ENCODE data around the gene ZNF587.
"Not testable (repeated sequence)": the region's sequence is repeated elsewhere in the genome, so short reads cannot be mapped to it uniquely, and the experiment has no call there.

The ZNF587 gene

DNA sequence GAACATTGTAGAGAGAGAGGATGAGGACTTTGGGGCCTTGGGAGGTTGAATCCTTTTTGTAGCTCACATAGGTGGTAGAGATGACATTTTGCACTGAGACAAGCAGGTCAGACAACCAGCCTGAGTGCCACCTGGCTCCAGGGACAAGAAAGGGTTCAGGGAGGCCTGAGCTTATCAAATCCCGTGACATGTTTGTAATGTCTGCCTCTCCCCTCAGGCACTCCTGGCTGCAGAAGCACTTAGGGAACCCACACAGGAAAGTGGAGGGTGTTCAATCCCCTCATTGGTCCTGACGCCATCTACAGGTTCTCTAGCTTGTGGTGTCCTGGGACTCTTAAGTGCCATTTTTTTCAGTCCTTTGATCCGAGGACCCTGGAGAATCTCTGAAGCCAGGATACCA is 28.6 kb upstream of the ZNF587 start:
- not testable (repeated sequence) for DNase-seq

DNA sequence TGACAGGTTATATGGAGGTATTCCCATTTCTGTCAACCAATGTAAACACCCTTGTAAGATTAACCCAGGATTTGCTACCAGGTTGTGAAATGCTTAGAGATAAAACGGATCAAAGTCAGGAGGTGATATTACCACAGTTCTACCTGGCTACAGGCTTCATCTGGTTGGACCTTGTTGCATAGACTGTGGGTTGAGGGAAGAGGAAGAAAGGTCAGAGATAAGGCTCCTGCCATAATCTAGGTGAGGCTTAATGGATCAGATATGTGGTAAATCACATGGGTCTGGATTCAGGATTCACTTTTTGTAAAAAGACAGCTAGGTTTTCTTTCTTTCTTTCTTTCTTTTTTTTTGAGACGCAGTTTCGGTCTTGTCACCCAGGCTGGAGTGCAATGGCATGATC is 28.2 kb upstream of the ZNF587 start:
- not testable (repeated sequence) for DNase-seq

DNA sequence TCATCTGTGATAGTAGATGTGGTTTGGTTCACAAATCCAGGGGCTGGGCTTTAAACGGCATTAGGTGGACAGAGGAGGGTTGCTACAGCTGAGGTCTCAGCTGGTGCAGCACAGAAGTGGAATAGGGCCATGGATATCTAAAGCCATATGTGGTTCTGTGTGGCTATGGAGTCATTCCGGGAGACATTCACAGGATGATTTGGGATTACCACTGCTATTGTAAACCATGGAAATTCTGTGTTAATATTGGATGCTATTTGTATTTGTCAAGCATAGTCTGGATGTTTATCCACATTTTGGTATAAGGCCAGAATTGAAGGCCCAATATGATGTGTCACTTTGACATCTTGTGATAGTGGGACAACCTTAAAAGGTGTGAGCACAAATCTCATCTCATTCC is 26.5 kb upstream of the ZNF587 start:
- not testable (repeated sequence) for DNase-seq

DNA sequence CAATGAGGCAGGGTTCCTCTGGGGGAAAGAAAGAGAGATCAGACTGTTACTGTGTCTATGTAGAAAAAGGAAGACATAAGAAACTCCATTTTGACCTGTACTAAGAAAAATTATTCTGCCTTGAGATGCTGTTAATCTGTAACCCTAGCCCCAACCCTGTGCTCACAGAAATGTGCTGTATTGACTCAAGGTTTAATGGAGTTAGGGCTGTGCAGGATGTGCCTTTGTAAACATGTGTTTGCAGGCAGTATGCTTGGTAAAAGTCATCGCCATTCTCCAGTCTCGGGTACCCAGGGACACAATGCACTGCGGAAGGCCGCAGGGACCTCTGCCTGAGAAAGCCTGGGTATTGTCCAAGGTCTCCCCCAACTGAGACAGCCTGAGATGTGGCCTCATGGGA is 26.1 kb upstream of the ZNF587 start:
- not testable (repeated sequence) for DNase-seq

DNA sequence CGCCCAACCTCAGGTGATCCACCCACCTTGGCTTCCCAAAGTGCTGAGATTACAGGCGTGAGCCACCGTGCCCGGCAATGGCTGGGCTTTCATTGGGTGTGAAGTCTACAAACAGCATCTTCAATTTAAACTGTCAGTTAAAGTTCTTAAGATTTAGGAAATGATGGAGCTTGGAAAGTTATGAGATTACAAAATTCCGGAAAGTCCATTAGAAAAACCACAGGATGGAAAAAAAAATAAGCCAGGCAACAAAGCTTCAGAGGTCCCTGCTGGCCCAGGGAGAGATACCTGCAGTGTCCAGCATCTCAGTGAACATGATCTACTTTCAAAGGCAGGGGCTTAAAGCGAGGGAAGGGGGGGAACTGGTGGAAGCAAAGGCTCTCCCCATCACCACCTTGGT is 24.1 kb upstream of the ZNF587 start:
- no peak for DNase-seq

DNA sequence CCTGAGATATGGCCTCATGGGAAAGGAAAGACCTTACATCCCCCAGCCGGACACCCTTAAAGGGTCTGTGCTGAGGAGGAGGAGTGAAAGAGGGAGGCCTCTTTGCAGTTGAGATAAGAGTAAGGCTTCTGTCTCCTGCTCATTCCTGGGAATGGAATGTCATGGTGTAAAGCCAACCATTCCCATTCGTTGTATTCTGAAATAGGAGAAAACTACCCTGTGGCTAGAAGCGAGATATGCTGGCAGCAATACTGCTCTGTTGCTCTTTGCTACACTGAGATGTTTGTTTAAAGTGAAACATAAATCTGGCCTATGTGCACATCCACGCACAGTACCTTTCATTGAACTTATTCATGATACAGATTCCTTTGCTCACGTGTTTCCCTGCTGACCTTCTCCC is 20.3 kb upstream of the ZNF587 start:
- DNase-seq = no peak

DNA sequence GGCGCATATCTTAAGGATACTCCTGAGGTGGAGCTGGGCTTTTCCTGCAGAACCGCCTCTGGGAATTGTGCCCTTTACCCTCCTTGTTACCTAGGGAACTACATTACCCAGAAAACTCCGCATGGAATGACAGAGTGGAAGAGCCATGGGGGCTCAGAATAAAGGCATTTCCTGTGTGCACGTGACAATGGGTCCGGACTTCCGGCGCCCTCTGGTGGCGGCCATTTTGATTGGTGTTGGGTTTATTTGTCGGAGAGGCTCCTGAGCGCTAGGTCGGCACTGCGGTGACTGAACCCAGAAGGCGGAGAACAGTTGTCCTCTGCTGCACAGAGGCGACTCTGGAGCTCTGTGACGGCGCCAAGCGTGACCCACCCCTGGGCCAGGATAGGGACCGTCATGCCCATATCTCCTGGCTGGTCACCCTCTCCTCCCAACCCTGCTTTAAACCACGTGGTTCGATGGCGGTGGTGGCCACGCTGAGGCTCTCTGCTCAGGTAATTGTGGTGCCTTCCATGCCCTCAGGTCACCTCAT is 19.5 kb upstream of the ZNF587 start, which contains the start of gene ZNF587B:
Gene ZNF587B, plus strand, starts transcription at position 229 of the 532 bp plus-strand sequence. Its CDS starts 230 bp downstream, at position 459.
- DNase-seq = peak; percentile 90

DNA sequence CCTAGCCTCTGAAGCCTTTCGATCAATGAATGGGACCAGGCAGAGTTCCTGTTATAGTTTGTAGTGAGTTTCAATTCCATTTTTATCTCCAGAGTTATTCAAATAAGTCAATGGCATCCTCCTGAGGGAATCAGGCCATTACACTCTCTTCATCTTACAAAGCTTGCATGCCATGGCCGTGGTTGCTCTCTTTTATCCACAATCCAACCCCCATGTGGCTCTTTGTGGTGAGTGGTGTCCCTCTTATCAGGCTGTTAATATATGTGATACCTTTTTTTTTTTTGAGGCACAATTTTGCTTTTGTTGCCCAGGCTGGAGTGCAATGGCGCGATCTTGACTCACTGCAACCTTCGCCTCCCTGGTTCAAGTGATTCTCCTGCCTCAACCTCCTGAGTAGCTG is 12.7 kb upstream of the ZNF587 start:
- DNase-seq = not testable (repeated sequence)

DNA sequence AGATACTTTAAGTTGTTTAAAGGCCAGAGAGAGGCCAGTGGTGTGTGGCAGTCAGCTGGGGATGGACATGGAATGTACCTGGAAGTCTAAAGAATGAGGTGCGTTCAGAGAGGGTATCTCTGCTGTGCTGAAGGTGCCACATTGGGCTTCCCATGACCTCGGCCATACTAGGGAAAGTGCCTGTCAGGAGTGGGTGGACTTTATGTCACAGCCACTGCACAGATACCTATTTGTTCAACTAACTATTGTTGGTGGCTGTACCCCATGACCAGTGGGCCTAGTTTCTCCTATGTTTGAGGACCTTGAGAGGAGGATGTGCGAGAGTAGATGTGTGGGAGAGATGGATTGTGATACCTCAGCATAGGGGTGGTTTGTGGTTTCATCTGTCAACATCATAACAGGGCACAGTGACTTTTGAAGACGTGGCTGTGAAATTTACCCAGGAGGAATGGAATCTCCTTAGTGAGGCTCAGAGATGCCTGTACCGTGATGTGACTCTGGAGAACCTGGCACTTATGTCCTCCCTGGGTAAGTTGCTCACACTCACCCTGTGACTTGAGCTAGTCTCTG is 11.0 kb upstream of the ZNF587 start:
- not testable (repeated sequence) for DNase-seq

DNA sequence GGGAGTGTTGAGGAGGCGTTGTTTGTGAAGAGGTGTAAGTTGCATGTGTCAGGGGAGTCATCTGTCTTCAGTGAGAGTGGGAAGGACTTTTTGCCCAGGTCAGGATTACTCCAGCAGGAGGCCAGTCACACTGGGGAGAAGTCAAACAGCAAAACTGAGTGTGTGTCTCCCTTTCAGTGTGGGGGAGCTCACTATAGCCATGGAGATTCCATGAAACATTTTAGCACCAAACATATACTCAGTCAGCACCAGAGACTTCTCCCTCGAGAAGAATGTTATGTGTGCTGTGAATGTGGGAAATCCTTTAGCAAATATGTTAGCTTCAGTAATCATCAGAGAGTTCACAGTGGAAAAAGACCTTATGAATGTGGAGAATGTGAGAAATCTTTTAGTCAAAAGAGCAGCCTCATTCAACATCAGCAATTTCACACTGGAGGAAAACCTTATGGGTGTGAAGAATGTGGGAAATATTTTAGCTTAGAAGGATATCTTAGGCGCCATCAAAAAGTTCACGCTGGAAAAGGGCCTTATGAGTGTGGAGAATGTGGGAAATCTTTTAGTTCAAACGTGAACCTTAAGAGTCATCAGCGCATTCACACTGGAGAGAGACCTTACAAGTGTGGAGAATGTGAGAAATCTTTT is 8.4 kb upstream of the ZNF587 start:
- no peak for DNase-seq

DNA sequence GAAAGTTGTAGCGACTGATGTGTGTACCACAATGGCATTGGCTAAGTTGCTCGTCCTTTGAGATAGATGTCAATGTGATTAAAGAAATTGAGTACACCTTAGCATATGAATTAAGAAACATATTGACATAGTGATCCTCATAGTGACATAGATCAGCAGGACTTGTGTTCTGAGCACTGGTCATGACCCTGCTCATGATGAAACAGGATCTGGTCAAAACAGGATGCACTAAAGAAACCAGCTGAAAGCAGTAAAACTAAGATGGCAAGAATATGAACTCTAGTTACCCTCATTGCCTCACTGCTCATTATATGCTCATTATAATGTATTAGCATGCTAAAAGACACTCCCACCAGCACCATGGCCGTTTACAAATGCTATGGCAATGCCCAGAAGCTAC is 2.5 kb upstream of the ZNF587 start:
- not testable (repeated sequence) for DNase-seq

DNA sequence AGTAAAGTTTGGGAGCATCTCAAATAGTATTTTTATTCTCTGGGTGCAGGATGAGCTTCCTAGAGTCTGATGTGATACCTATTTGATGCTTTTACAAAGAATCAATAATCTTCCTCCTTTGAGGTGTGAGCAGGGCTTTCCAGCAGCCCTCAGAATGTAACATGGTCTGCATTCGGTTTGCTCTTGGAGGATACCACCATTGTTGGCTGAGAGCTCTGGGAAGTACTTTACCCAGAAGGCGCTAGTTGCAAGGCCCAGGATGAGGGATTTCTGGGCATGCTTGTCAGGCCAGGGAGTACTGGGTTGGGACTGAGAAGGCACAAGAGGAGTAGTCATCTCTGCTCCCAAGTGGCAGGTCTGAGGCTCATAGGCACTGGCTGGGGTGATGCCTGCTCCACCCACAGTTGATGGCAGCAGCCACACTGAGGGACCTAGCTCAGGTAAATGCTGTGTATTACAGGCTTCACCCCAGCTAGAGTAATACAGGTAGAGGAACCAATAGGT is 445 bp upstream of the ZNF587 start:
- DNase-seq = not testable (repeated sequence)

DNA sequence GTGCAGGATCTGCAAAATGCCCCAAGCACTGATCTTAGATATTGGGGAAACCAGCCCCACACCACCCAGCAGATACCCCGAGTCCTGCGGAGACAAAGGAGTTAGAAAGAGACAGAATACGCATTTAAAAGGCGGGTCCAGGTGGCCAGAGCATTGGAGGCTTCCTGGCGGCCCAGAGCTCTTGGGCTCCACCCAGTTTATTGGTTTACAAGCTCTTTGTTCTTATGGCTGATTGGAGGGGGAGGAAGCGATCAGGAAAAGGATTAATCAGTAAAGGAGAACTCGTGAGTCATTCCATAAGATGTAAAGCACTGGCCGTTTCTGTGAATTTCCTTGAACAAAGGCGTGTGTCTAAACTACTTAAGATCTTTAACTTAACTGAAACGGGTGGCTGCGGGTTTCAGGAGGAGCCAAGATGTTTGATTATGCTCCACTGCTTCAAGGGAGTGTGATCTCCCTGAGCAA is 926 bp downstream of the ZNF587 start:
- DNase-seq = peak; percentile 34

DNA sequence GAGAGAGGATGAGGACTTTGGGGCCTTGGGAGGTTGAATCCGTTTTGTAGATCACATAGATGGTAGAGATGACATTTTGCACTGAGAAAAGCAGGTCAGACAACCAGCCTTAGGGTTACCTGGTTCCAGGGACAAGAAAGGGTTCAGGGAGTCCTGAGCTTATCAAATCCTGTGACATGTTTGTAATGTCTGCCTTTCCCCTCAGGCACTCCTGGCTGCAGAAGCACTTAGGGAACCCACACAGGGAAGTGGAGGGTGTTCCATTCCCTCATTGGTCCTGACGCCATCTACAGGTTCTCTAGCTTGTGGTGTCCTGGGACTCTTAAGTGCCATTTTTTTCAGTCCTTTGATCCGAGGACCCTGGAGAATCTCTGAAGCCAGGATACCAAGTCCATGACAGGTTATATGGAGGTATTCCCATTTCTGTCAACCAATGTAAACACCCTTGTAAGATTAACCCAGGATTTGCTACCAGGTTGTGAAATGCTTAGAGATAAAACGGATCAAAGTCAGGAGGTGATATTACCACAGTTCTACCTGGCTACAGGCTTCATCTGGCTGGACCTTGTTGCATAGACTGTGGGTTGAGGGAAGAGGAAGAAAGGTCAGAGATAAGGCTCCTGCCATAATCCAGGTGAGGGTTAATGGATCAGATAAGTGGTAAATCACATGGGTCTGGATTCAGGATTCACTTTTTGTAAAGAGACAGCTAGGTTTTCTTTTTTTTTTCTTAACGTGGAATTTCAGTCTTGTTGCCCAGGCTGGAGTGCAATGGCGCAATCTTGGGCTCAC is 2.3 kb downstream of the ZNF587 start:
- DNase-seq = not testable (repeated sequence)

DNA sequence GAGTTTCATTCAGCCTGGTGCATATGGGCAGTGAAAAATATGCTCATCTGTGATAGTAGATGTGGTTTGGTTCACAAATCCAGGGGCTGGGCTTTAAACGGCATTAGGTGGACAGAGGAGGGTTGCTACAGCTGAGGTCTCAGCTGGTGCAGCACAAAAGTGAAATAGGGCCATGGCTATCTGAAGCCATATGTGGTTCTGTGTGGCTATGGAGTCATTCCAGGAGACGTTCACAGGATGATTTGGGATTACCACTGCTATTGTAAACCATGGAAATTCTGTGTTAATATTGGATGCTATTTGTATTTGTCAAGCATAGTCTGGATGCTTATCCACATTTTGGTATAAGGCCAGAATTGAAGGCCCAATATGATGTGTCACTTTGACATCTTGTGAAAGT is 4.5 kb downstream of the ZNF587 start:
- not testable (repeated sequence) for DNase-seq

DNA sequence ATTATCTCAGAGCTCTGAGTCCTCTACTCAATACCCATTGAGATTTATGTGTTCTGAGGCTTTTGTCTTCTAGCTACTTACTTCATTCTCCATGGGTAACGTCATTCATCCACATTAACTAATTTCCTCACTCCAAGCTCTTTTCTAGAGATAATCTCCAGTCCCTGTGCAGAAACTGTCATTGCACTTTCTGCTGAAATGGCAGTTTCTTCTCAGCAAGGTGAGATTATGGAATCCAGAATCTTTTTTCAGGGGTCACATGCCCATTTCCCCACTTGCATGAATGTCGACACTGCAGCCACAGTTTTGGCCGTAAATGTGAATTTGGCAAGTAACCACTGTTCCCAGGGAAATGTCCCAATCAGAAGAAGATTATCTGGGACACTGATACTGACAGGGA is 12.7 kb downstream of the ZNF587 start:
- not testable (repeated sequence) for DNase-seq

DNA sequence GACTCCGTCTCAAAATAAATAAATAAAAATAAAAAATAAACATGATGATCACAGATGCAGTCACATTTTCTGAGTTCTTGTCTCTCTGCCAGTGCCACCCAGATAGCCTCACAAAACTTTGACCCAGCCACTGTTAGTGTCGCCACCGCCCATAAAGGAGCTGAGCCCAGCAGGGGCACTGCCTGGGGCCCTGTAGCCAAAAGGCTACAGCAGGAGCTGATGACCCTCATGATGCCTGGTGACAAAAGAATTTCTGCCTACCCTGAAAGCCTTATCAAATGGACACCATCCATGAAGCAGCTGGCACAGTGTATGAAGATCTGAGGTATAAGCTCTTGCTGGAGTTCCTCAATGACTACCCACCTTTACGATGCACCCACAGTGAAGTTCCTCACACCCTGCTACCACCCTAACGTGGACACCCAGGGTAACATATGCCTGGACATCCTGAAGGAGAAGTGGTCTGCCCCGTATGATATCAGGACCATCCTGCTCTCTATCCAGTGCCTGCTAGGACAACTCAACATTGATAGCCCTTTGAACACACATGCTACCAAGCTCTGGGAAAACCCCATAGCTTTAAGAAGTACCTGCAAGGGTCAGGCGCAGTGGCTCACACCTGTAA is 18.3 kb downstream of the ZNF587 start:
- DNase-seq = no peak

DNA sequence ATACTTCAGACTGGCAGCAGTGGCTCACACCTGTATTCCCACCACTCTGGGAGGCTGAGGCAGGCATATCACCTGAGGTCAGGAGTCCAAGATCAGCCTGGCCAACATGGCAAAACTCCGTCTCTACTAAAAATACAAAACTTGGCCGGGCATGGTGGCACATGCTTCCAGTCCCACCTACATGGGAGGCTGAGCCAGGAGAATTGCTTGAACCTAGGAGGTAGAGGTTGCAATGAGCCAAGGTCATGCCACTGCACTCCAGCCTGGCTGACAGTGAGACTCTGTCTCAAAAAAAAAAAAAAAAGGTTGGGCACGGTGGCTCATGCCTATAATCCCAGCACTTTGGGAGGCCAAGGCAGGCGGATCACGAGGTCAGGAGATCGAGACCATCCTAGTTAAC is 20.0 kb downstream of the ZNF587 start:
- not testable (repeated sequence) for DNase-seq

DNA sequence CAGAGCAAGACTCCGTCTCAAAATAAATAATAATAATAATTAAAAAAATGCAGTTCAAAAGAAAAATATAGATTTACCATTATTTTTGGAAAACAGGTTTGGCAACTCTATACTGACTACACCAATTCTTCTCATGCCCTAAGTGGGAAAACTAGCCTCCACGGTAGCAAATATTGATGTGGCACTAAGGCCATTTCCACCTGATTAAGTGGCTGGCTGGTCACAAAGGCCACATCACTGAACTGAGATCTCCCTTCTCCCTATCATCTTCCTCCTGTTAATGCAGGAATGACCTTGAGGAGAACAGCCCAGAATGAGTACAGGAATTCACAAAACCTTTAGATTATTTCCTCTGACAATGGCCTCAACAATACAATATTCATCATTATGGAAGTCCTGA is 20.6 kb downstream of the ZNF587 start:
- DNase-seq = no peak

DNA sequence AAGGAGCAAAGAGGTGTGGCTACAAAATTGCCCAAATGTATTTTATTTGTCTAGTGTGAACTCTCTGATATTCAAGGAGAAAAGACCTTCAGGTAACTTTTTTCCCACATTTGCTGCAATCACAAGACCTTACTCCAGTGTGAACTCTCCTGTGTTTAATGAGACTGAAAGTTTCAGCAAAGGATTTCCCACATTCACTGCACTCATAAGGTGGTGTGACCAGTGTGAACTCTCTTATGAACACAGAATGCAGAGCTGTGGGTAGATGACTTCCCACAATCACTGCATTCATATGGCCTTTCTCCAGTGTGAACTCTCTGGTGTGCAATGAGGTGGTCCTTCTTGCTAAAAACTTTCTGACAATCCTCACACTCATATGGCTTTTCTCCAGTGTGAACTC is 22.8 kb downstream of the ZNF587 start:
- DNase-seq = no peak

DNA sequence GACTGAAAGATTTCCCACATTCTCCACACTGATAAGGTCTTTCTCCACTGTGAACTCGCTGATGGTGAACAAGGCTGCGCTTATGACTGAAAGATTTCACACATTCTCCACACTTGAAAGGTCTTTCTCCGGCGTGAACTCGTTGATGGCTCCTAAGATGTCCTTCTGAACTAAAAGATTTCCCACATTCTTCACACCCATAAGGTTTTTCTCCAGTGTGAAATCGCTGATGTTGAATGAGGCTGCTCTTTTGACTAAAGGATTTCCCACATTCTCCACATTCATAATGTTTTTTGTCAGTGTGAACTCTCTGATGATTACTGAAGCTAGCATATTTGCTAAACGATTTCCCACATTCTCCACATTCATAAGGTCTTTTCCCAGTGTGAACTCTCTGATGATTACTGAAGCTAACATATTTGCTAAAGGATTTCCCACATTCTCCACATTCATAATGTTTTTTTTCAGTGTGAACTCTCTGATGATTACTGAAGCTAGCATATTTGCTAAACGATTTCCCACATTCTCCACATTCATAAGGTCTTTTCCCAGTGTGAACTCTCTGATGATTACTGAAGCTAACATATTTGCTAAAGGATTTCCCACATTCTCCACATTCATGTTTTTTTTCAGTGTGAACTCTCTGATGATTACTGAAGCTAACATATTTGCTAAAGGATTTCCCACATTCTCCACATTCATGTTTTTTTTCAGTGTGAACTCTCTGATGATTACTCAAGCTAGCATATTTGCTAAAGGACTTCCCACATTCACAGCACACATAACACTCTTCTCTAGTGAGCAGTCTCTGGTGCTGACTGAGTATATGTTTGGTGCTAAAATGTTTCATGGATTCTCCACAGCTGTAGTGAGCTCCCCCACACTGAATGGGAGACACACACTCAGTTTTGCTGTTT is 24.5 kb downstream of the ZNF587 start:
- DNase-seq = not testable (repeated sequence)

All from right kidney (tissue), 1 donor.